Measurements from ENCODE around the gene RAPGEF6. TPM values are rescaled to one million over a fixed set of nuclear protein-coding genes. Genes with fewer than 3 reads are reported as not detected.
"Not testable (repeated sequence)": the region's sequence is repeated elsewhere in the genome, so short reads cannot be mapped to it uniquely, and the experiment has no call there.

Gene RAPGEF6
- total RNA-seq, 2 experiments from 2014 or later, result 26.7 to 31.3 TPM

- H3K27ac Mint-ChIP-seq, result no peak overlapping the region
- H3K4me3 Mint-ChIP-seq, result no peak overlapping the region
- POLR2A ChIA-PET, result no interaction called here
These were observed 123.1 kb downstream of the RAPGEF6 start for GRCh38 chr5:131511934-131512333.

GRCh38 chr5:131509801-131510200 lies 125.2 kb downstream of the RAPGEF6 start:
- Mint-ChIP-seq H3K27ac (no peak overlapping the region), H3K4me3 (no peak overlapping the region), H3K4me1 (ENCODE audit: low read depth) (peaks cover 32% of the 10 kb centered on the region), H3K36me3 (peaks cover 24% of the 10 kb centered on the region), H3K9me3 (no peaks in the 10 kb centered on the region), H3K27me3 (no peaks in the 10 kb centered on the region)
- no peak for DNase-seq
- intact Hi-C loops (cut with micrococcal nuclease), result no loop called here
- POLR2A ChIA-PET, result no interaction called here
- CTCF ChIA-PET, result interaction anchor here (0.6 kb wide), 1 partner anchor 383 kb away, joined by 3 read pairs; no protein-coding TSS in a partner anchor

More at GRCh38 chr5:131511934-131512333, 123.1 kb downstream of the RAPGEF6 start:
- Mint-ChIP-seq H3K9me3 (no peaks in the 10 kb centered on the region), H3K4me1 (ENCODE audit: low read depth) (peaks cover 50% of the 10 kb centered on the region), H3K36me3 (peaks cover 21% of the 10 kb centered on the region), H3K27me3 (no peaks in the 10 kb centered on the region)
- no peak for DNase-seq
- intact Hi-C loops (cut with micrococcal nuclease), result no loop called here
- CTCF ChIA-PET, result interaction anchor here (1.8 to 2.0 kb wide), 2 partner anchors 17 to 77 kb away, joined by 5 read pairs; no protein-coding TSS in a partner anchor

GRCh38 chr5:131505237-131505908 lies 129.7 kb downstream of the RAPGEF6 start:
- H3K27me3 Mint-ChIP-seq, result no peaks in the 10 kb centered on the region
- ChIA-PET POLR2A (no interaction called here), CTCF (interaction anchor here (0.6 kb wide), 2 partner anchors 77 to 502 kb away, joined by 3 read pairs; no protein-coding TSS in a partner anchor)
- peaks cover 37% of the 10 kb centered on the region for H3K36me3 Mint-ChIP-seq
- intact Hi-C loops (cut with micrococcal nuclease), result no loop called here
- no peak overlapping the region for H3K4me3 Mint-ChIP-seq
- H3K27ac Mint-ChIP-seq, result no peak overlapping the region
- peaks cover 8% of the 10 kb centered on the region for H3K4me1 Mint-ChIP-seq (ENCODE audit: low read depth)
- H3K9me3 Mint-ChIP-seq, result no peaks in the 10 kb centered on the region
- DNase-seq, result no peak

- Mint-ChIP-seq H3K27me3 (no peaks in the 10 kb centered on the region), H3K9me3 (no peaks in the 10 kb centered on the region), H3K36me3 (peaks cover 48% of the 10 kb centered on the region), H3K4me3 (no peak overlapping the region), H3K4me1 (ENCODE audit: low read depth) (peaks cover 28% of the 10 kb centered on the region), H3K27ac (no peak overlapping the region)
- DNase-seq, result peak; percentile 35
- intact Hi-C loops (cut with micrococcal nuclease), result no loop called here
- CTCF ChIA-PET, result interaction anchor here (0.9 kb wide), 1 partner anchor 73 kb away, joined by 3 read pairs; no protein-coding TSS in a partner anchor
- POLR2A ChIA-PET, result no interaction called here
These were observed 138.7 kb downstream of the RAPGEF6 start for GRCh38 chr5:131496400-131496713.

DNA sequence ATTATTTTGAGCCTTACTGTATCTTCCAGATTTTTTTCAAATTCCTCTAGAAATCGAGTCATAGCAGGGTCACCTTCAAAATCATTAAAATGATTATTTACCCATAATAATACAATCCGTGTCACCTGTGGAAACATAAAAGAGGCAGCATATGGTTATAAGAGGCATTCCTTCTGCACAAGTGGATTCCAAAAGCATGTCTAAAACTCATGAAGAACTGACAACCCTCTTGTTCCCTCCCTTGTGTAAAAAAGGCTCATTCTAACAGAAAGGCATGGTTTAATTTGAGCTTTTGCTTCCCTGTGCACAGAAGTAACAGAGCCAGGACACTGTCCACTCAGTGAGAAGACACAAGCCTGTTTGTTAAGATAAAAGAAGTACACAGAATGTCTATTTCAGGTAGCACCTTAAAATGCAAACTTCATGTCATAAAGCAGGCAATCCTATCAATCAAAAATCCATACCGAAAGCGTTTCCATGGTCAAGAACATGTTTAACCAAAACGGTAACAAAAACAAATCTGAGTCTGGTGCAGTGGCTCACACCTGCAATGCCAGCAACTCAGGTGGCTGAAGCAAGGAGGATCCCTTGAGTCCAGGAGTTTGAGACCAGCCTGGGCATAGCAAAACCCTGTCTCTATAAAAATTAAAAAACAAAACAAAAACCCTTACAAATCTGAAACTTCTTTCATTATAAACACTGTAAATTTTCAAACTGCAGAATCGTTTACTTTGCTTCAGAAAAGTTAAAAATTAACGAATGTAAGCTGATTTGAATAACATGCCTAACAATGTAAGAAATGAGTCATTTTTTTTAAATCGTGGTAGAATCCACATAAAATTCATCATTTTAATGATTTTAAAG lies 139.3 kb downstream of the RAPGEF6 start:
- POLR2A ChIA-PET, result no interaction called here
- no peak for DNase-seq
- intact Hi-C loops (cut with micrococcal nuclease), result no loop called here
- CTCF ChIA-PET, result interaction anchor here (0.9 kb wide), 1 partner anchor 72 kb away, joined by 3 read pairs; no protein-coding TSS in a partner anchor
- Mint-ChIP-seq H3K36me3 (peaks cover 51% of the 10 kb centered on the region), H3K4me3 (no peak overlapping the region), H3K4me1 (ENCODE audit: low read depth) (peaks cover 32% of the 10 kb centered on the region), H3K27me3 (no peaks in the 10 kb centered on the region), H3K9me3 (no peaks in the 10 kb centered on the region), H3K27ac (no peak overlapping the region)

- no peaks in the 10 kb centered on the region for H3K9me3 Mint-ChIP-seq
- no peaks in the 10 kb centered on the region for H3K27me3 Mint-ChIP-seq
- H3K27ac Mint-ChIP-seq, result no peak overlapping the region
- H3K36me3 Mint-ChIP-seq, result peaks cover 62% of the 10 kb centered on the region
- ChIA-PET POLR2A (no interaction called here), CTCF (no interaction called here)
- intact Hi-C loops (cut with micrococcal nuclease), result no loop called here
- H3K4me3 Mint-ChIP-seq, result no peak overlapping the region
- H3K4me1 Mint-ChIP-seq (ENCODE audit: low read depth), result peaks cover 43% of the 10 kb centered on the region
- no peak for DNase-seq
These were observed 143.3 kb downstream of the RAPGEF6 start for GRCh38 chr5:131491749-131492148.

GRCh38 chr5:131488463-131488862 lies 146.6 kb downstream of the RAPGEF6 start:
- H3K27me3 Mint-ChIP-seq, result no peaks in the 10 kb centered on the region
- peak overlapping the region; percentile 70 for H3K27ac Mint-ChIP-seq
- DNase-seq, result no peak
- peaks cover 47% of the 10 kb centered on the region for H3K36me3 Mint-ChIP-seq
- H3K9me3 Mint-ChIP-seq, result no peaks in the 10 kb centered on the region
- intact Hi-C loops (cut with micrococcal nuclease), result loop anchor here (2.0 kb wide), 4 partner anchors 26 to 532 kb away; partner anchors contain the start of gene RAPGEF6
- H3K4me3 Mint-ChIP-seq, result peak overlapping the region; percentile 16
- peaks cover 30% of the 10 kb centered on the region for H3K4me1 Mint-ChIP-seq (ENCODE audit: low read depth)
- ChIA-PET POLR2A (no interaction called here), CTCF (interaction anchor here (0.6 to 1.4 kb wide), 4 partner anchors 65 to 527 kb away, joined by 3 to 5 read pairs (median 3); no protein-coding TSS in a partner anchor)

DNA sequence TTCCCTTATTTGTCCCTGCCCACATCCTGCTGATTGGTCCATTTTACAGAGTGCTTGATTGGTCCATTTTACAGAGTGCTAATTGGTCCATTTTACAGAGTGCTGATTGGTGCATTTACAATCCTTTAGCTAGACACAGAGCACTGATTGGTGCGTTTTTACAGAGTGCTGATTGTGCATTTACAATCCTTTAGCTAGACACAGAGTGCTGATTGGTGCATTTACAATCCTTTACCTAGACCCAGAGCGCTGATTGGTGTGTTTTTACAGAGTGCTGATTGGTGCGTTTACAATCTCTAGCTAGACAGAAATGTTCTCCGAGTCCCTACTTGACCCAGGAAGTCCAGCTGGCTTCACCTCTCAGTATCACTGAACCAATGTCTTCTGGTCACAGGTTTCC lies 147.7 kb downstream of the RAPGEF6 start:
- Mint-ChIP-seq H3K36me3 (peaks cover 53% of the 10 kb centered on the region), H3K4me1 (ENCODE audit: low read depth) (peaks cover 40% of the 10 kb centered on the region)
- H3K27ac Mint-ChIP-seq; H3K9me3 Mint-ChIP-seq; POLR2A ChIA-PET; H3K27me3 Mint-ChIP-seq; DNase-seq; CTCF ChIA-PET; H3K4me3 Mint-ChIP-seq; intact Hi-C loops (cut with micrococcal nuclease): not testable (repeated sequence)

DNA sequence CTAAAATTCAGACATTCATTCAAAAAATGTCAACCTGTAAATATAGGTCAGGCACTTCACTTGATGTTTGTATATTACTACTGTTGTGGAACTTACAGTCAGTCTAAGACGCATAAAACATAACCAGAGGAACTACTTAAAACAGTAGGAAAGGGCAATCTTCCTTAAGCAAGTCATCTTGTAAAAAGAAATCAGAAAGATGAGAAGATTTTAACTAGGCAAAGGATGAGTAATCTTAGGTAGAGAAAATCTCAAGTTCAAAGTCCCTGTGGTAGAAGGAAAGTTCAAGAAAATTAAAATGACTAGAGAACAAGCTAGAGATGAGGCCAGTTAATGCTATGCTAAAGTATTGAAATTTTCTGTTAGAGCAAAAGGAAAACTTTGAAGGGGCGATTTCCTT lies 152.4 kb downstream of the RAPGEF6 start:
- Mint-ChIP-seq H3K4me3 (peak overlapping the region; percentile 13), H3K27ac (peak overlapping the region; percentile 83), H3K4me1 (ENCODE audit: low read depth) (peaks cover 31% of the 10 kb centered on the region), H3K9me3 (no peaks in the 10 kb centered on the region), H3K36me3 (peaks cover 51% of the 10 kb centered on the region), H3K27me3 (no peaks in the 10 kb centered on the region)
- ChIA-PET POLR2A (no interaction called here), CTCF (no interaction called here)
- intact Hi-C loops (cut with micrococcal nuclease), result no loop called here
- no peak for DNase-seq

DNA sequence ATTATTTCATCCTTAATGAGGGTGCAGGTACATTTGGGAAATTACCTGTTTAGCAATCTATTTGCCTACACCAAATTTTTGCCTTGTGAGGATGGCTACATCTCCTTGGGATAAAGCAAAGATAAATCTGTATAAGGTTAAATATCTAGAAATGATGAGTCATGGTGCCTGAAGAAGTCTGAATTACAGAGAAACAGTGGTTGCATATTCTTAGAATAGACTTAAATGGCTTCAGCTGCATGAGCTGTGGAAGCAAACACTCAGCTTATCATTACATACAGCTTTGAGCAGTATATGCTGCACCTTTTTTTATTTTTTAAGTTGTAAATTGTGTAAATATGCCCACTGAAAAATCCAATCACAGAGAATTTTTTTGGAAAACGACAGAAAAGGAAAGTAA lies 153.5 kb downstream of the RAPGEF6 start:
- Mint-ChIP-seq H3K27me3 (no peaks in the 10 kb centered on the region), H3K27ac (peak overlapping the region; percentile 46), H3K9me3 (no peaks in the 10 kb centered on the region), H3K4me1 (ENCODE audit: low read depth) (peaks cover 31% of the 10 kb centered on the region), H3K36me3 (peaks cover 45% of the 10 kb centered on the region), H3K4me3 (no peak overlapping the region)
- DNase-seq, result no peak
- ChIA-PET CTCF (interaction anchor here (0.7 kb wide), 1 partner anchor 86 kb away, joined by 3 read pairs; no protein-coding TSS in a partner anchor), POLR2A (no interaction called here)
- intact Hi-C loops (cut with micrococcal nuclease), result no loop called here

GRCh38 chr5:131475541-131475941 lies 159.5 kb downstream of the RAPGEF6 start:
- intact Hi-C loops (cut with micrococcal nuclease), result no loop called here
- ChIA-PET CTCF (interaction anchor here (1.0 kb wide), 1 partner anchor 69 kb away, joined by 3 read pairs; no protein-coding TSS in a partner anchor), POLR2A (no interaction called here)
- DNase-seq, result no peak
- Mint-ChIP-seq H3K27me3 (no peaks in the 10 kb centered on the region), H3K4me1 (ENCODE audit: low read depth) (peaks cover 16% of the 10 kb centered on the region), H3K27ac (no peak overlapping the region), H3K9me3 (no peaks in the 10 kb centered on the region), H3K36me3 (peaks cover 31% of the 10 kb centered on the region), H3K4me3 (no peak overlapping the region)

DNA sequence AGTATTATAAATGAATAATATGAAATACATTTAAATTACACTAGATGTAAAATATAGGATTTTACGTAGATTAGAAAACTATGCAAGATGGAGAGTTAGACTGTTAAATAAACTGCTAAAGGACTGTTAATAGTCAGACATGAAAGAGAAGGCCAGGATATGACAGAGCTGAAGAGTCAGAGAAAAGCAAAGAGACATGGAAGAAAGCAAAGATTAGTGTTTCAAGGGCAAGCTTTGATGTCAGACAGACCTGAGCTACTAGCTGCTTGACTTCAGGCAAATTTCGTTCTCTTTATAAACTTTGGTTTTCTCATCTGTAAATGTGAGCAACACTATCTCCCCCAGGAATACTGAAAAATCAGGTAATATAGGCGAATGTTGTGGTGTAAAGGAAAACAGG lies 161.3 kb downstream of the RAPGEF6 start:
- DNase-seq, result no peak
- ChIA-PET CTCF (no interaction called here), POLR2A (no interaction called here)
- H3K4me3 Mint-ChIP-seq, result no peak overlapping the region
- H3K36me3 Mint-ChIP-seq, result peaks cover 23% of the 10 kb centered on the region
- intact Hi-C loops (cut with micrococcal nuclease), result no loop called here
- no peaks in the 10 kb centered on the region for H3K9me3 Mint-ChIP-seq
- peaks cover 15% of the 10 kb centered on the region for H3K4me1 Mint-ChIP-seq (ENCODE audit: low read depth)
- no peaks in the 10 kb centered on the region for H3K27me3 Mint-ChIP-seq
- no peak overlapping the region for H3K27ac Mint-ChIP-seq

Measured in activated CD4-positive, alpha-beta memory T cell treated with anti-CD3 and anti-CD28 coated beads for 36 hours (primary cell).